IPS-NIHi7 (cell line): Measurements from ENCODE around the gene GBP5.
"Not testable (repeated sequence)": the region's sequence is repeated elsewhere in the genome, so short reads cannot be mapped to it uniquely, and the experiment has no call there.

Experiments used
- DNase-seq: peaks from one replicate; pipeline ENCODE4 v3.0.0; 2012; ENCODE audit warnings: mixed read lengths; ENCODE audit errors: extremely low spot score

Gene GBP5

DNA sequence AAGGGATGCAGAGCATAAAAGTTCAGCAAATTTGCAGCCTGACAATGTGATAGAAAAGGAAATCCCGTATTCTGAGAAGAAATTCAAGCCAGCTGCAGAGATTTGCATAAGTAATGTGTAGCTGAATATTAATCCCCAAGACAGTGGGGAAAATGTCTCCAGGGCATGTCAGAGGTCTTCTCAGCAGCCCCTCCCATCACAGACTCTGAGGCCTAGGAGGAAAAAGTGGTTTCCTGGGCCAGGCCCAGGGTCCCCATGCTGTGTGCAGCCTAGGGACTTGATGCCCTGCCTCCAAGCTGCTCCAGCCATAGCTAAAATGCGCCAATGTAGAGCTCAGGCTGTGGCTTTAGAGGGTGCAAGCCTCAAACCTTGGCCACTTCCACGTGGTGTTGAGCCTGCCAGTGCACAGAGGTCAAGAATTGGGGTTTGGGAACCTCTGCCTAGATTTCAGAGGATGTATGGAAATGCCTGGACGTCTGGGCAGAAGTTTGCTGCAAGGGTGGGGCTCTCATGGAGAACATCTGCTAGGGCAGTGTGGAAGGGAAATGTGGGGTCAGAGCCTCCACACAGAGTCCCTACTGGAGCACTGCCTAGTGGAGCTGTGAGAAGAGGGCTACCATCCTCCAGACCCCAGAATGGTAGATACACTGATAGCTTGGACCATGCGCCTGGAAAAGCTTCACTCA lies 11.6 kb upstream of the GBP5 start:
- DNase-seq: not testable (repeated sequence)

DNA sequence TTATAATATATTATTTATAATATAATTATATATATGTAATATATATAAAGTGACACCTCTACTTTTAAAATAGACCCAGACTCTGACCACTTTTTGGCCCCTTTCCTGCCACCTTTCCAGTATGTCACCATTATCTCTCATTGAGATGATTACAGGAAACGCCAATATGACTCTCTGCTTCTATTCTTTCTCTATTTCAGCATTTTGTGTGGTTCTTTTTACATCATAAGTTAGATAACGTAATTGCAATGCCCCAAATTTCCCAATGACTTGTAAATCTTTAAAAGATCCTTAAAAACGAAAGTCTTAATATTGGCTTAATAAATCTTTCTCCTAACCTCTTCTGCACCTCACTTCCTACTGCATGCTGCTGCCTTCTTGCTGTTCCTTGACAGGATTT lies 8.1 kb upstream of the GBP5 start:
- DNase-seq: no peak

DNA sequence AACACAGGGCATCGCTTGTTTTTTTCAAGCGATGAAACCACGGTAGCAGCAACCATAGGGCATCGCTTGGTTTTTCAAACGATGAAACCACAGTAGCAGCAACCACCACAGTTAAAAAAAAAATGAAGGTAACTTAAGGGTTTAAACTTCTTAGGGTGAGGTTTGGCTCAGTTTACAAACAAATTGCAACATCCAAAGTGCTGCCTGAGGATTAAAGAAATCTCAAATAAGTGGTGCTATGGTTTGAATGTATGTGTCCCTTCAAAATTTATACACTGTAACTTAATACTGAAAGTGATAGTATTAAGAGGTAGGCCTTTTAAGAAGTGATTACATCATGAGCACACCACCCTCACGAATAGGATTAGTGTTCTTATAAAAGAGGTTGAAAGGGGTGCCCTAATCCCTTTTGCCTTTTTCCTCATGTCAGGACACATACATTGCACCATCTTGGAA lies 6.4 kb upstream of the GBP5 start:
- no peak for DNase-seq

DNA sequence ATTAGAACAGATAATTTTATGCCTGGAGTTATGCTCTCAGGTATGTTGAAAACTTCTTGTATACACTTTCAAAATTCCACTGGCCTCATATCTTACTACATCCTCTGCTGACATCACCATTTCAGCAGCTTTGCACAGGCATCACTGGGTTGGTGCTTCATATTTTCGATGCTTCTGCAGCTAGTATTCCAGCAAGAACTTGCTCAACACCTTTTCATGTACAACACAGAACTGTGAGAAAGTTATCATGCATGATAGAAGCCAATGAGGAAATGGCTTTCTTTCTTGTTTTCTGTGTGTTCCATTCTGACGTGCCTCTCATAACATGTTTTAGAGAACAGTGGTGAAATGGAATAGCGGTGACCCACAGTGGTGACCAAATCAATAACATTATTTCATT lies 5.1 kb upstream of the GBP5 start:
- DNase-seq: no peak

DNA sequence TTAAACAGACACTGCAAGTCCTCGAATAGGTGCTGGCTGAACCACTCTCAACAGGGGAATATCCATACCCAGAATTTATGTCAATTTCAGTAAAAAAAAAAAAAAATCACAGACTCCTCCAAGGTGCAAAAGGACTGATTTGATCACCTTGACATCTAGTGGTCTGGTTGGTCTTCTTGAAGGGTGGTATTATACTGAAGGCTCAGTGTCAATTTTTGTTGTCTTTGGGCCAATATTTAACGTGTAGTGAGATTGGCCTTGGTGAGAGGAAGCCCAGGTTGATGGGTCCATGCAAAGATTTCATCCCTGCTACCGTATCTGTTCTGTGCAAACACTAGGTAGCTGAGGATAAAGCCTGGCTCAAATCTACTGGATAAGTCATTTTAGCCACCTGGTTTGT lies 4.0 kb upstream of the GBP5 start:
- DNase-seq: no peak

DNA sequence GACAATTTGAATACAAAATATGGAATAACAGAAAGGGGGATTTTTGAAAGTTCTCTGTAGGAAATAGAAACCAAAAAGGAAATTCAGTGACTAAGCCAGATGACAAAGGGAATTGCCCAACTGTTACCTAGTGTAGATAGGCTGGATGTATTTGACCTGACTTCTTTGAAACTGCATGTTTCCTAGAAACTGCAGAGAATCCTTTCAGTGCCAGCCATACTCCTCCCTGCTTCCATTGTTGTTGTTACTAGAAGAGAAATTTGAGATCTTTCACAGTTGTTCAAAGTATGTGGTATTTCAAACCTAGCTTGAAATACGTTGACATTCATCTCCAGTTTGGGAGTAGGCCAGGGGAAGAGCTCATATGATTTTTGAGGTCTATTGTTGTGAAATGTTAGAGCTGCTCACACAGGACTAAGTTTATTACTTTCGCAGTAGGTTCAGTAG lies 1.8 kb upstream of the GBP5 start:
- no peak for DNase-seq

DNA sequence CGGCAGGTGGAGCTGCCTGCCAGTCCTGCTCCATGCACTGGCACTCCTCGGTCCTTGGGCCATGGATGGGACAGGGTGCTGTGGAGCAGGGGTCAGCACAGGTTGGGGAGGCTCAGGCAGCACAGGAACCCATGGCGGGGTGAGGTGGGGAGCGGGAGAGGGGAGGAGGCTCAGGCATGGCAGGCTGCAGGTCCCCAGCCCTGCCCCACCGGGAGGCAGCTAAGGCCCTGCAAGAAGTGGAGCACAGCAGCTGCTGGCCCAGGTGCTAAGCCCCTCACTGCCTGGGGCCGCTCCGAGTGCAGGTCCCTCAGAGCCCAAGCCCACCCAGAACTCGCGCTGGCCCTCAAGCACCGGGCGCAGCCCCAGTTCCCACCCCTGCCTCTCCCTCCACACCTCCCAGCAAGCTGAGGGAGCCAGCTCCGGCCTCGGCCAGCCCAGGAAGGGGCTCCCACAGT lies 691 bp upstream of the GBP5 start:
- no peak for DNase-seq

DNA sequence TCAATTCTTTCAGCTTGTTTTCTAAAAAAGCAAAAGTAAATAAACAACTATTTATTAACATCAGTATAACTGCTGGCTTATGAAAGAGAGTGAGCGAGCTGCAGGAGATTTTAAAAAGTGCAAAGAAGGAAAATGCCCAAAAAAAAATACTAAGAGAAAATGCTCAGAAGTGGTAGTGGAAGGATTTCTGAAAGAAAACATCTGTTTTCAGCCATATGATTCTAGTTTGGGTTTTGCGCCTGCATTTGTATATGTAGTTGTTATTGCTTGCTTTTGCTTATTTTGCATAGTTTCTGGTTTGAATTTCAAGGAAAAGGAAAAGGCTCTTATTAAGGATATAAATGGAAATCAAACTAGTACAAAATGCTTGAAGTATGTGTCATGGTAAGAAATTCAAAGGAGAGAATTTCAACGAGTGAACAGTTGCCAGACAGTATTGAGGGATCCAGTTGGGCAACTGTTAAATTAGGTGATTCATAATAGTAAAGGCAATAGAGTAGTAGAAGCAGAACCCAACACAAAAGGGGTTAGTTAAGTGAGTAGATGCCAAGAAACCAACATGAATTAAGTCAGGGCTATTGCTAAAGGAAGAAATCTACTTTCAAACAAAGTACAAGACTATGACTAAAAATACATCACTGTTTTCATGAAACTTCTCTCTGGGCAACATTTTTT lies 1.2 kb downstream of the GBP5 start:
- DNase-seq: no peak

DNA sequence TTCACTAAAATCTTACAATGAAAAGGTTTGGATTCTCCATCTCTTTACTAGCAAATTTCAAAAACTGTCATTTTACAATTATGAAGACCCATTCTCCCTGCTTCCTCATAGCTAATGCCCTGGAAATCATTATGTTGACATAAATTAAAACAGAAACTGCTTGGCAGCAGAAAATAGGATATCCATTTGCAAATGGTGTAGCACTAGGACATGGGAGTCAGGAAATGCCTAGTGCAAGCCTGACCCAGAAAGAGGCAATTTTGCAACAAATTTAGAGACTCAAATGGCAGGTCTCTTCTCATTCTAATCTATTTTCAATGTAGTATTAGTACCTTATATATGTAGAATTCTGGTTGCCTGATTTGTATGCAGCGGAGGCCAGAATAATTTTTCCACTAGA lies 2.2 kb downstream of the GBP5 start:
- DNase-seq: no peak

DNA sequence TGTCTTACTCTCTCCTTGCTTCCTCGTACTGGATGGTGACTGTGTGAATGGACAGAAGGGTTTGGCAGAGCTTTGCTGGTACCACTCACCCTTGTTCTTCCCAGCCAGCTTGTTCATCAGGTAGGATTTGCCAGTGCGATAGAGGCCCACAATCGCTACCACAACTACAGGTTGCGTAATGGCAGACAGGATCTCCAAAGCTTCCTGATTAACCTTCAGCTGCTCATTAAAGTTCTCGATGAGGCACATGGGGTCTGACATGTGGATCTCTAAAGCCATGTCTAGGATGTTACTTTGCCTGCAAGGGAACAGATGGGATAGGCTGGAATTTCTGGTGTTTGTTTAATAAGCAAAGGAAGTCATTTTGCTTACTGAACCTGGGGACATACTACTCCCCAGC lies 3.4 kb downstream of the GBP5 start:
- DNase-seq: no peak

DNA sequence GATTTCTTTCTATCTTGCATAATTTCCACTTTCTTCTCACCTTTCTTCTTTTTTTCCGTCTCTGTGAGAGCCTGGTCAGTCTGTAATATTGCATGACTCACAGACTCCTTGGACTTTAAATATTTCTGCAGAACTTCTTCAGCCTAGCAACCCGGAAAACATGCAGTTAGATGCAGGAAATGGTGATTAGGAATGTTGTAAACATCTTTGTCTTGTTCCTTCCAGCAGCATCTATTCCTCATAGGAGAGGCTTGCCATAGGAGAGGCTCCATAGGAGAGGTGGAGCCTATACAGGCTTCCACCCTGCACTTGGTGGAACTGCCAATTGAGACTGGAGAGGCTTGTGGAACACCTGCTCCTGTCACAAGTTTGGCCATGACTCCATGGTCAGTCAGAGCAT lies 10.0 kb downstream of the GBP5 start:
- no peak for DNase-seq

DNA sequence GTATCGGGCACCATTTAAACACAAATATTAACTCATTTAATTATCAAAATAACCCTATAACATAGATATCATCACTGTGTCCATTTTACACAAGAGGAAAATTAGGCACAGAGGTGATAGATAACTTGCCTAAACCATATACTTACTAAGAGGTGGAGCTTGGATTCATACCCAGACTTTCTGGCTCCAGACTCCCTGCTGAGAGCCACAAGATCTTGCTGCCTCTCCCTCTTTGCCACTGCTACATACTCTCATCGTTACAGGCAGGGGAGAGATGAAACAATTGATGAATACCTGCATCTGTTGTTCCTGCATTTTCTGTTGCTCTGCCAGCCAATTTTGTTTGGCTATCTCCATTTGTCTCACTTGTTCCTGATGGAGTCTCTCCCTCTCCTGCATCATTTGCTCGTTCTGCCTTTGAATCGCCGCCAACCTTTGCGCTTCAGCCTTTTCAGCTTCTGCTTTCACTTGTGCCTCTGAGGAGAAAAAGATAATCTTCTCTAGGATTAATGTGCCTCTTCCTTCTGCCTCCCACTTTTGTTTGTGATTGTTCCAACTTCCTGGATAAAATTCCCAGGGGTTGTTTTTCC lies 10.6 kb downstream of the GBP5 start:
- peak; percentile 30 for DNase-seq

DNA sequence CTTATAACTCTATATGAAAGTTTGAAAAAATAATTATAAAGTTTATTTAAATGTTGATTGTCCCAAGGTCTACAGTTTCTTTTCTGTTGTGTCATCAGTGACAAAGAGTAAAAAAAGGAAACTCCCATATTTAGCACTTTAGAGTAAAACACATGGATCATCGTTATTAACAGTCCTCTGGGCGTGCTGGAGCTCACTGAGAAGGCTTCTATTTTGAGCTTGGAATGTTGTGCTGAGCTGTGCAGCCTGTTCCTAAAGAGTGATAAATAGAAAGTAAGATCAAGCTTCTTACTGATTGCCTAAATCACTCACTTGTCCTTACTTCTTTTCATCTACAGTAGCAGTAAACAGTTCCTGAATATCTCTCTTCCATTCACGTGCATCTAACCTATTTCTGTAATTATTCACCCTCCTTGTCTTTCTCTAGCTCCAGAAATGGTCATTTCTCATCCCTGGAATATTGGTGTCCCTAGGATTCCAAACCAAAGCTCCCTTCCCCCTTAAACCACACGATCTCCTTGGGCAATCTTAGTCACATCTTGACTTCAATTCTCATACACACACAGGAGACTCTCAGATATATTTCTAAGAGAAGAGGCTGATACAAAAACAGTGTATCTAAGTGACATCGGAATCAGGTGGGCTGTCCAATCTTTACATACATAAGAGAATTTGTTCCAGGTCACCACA lies 11.9 kb downstream of the GBP5 start:
- DNase-seq: no peak

DNA sequence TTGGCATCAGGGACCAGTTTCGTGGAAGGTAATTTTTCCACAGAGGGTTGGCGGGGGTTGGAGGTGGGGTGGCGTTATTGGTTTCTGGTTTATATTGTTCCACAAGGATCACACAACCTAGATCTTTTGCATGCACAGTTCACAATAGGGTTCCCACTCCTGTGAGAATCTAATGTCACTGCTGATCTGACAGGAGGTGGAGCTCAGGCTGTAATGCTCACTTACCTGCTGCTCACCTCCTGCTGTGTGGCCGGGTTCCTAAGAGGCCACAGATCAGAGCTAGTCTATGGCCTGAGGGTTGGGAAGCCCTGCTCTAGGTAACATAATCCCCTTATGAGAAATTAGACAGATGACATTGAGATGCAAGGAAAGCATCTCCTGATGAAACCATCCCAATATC lies 12.6 kb downstream of the GBP5 start:
- no peak for DNase-seq

DNA sequence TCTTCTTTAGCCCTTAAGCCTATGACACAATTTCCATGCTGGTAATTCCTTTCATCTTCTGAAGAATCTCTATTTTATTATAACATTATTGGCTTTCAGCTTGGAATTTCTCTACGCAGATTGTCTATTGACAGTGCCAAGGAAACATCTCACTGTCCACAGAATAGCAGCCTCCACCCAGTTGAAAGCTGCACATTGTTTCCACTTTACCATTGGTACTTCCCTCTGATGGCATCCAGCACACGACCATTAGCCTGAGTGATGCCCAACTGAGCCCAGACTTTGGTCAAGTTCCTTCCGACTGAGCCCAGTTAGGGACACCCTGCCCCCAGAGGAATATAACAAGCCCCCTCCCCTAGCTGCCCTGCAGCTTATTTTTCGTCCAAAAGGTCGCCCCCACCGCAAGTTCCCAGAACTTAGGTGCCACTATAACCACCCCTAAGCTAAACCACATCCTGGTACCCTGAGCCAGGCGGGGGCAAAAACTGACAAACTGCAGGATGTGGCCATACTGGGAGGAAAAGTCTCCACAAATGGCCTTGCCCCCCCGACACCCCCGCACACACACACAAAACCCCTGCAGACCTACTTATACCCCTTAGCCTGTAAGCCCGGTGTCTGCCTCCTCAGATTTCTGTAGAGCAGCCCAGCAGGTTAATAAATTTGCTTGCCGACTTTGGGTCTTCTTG lies 13.2 kb downstream of the GBP5 start:
- no peak for DNase-seq

DNA sequence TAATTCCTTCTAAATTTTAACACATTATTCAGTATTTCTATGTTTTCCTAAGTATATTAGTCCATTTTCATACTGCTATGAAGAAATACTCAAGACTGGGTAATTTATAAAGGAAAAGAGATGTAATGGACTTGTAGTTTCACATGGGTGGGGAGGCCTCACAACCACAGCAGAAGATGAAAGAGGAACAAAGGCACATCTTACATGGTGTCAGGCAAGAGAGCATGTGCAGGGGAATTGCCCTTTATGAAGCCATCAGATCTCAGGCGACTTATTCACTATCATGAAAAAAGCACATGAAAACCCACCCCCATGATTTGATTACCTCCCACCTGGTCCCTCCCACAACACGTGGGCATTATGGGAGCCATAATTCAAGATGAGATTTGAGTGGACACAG lies 15.6 kb downstream of the GBP5 start:
- DNase-seq: no peak

DNA sequence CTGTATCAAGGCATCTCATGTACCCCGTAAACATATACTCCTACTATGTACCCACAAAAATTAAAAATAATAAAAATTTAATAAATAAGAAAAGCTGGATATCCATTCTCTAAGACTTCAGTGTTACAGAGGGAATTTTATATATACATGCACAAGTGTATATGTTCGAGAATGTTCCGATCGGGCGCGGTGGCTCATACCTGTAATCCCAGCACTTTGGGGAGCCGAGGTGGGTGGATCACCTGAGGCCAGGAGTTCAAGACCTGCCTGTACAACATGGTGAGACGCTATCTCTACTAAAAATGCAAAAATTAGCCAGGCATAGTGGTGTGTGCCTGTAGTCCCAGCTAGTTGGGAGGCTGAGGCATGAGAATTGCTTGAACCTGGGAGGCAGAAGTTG lies 17.1 kb downstream of the GBP5 start:
- not testable (repeated sequence) for DNase-seq

DNA sequence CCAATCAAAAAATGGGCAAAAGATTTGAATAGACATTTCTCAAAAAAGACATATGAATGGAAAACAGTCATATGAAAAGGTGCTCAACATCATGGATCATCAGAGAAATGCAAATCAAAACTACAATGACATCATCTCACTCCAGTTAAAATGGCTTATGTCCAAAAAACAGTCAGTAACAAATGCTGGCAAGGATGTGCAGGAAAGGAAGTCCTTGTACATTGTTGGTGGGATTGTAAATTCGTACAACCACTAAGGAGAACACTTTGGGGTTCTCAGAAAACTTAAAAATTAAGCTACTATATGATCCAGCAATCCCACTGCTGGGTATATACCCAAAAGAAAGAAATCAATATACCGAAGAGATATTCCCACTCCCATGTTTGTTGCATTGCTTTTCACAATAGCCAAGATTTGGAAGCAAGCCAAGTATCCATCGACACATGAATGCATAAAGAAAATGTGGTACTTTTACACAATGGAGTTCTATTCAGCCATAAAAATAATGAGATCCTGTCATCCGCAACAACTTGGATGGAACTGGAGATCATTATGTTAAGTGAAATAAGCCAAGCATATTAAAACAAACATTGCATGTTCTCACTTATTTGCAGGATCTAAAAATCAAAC lies 17.9 kb downstream of the GBP5 start:
- DNase-seq: no peak

DNA sequence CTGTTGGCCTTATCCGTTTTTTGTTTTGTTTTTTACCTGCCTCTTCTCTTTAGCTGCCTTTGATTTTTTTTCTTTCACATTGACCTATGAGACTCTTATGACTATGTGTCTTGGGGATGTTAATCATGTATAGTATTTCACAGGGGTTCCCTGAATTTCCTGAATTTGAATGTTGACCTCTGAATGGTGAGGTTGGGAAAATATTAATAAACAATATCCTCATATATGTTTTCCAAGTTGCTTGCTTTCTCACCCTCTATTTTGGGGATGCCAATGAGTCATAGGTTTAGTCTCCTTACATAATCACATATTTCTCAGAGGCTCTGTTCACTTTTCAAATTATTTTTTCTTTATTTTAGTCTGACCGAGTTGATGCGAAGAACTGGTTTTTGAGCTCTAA lies 29.6 kb downstream of the GBP5 start:
- no peak for DNase-seq
